DND-41 (cell line): ENCODE results near the gene RGMA.

Source experiments
- ATAC-seq: fragments of 200-7000 bp; cut with Tn5 transposase; 3 replicates; pipeline ENCODE4 v1.9.1; 2021; ENCODE audit warnings: low read depth; ENCODE audit not compliant: insufficient read depth
- DNase-seq: peaks from one replicate; pipeline ENCODE4 v3.0.0-alpha.2; 2020
- H2AFZ ChIP-seq: 2 replicates; pipeline ENCODE4 v1.6.0; 2012; ENCODE audit warnings: low read depth, low read length
- H3K27ac ChIP-seq: 2 replicates; pipeline ENCODE4 v1.5.1; 2012; ENCODE audit warnings: low read length, inconsistent platforms
- H3K27me3 ChIP-seq: fragments of 200-600 bp; sonication (generic); 2 replicates; pipeline ENCODE4 v1.6.0; 2012; ENCODE audit warnings: low read length, mild to moderate bottlenecking, inconsistent platforms; ENCODE audit not compliant: insufficient read depth, poor library complexity
- H3K36me3 ChIP-seq: 2 replicates; pipeline ENCODE4 v1.5.1; 2012; ENCODE audit warnings: low read length, inconsistent platforms; ENCODE audit not compliant: insufficient read depth
- H3K4me1 ChIP-seq: 2 replicates; pipeline ENCODE4 v1.5.1; 2012; ENCODE audit warnings: mild to moderate bottlenecking, low read length; ENCODE audit not compliant: insufficient read depth
- H3K4me2 ChIP-seq: 2 replicates; pipeline ENCODE4 v1.6.0; 2012; ENCODE audit warnings: mild to moderate bottlenecking, moderate library complexity, low read length, inconsistent platforms; ENCODE audit not compliant: insufficient read depth
- H3K4me3 ChIP-seq, 2 experiments: fragments of 200-600 bp in 1 of 2; shearing (Covaris generic) in 1 of 2; 2 replicates each; pipeline ENCODE4 v1.5.1; 2012 to 2016; ENCODE audit warnings: inconsistent platforms in 2 of 2, low read length in 2 of 2, mild to moderate bottlenecking in 2 of 2, low read depth in 1 of 2, moderate library complexity in 1 of 2
- H3K79me2 ChIP-seq: 2 replicates; pipeline ENCODE4 v1.6.0; 2012; ENCODE audit warnings: low read length, inconsistent platforms; ENCODE audit not compliant: insufficient read depth
- H3K9ac ChIP-seq: 2 replicates; pipeline ENCODE4 v1.6.0; 2012; ENCODE audit warnings: low read depth, mild to moderate bottlenecking, inconsistent platforms, low read length, moderate library complexity
- H3K9me3 ChIP-seq: 2 replicates; pipeline ENCODE4 v1.5.1; 2012; ENCODE audit warnings: low read length, moderate library complexity, mild to moderate bottlenecking, inconsistent platforms; ENCODE audit not compliant: insufficient read depth, severe bottlenecking
- H4K20me1 ChIP-seq: 2 replicates; pipeline ENCODE4 v1.6.0; 2012; ENCODE audit warnings: low read length; ENCODE audit not compliant: insufficient read depth
- EZH2 ChIP-seq: IDR thresholded peaks from 3 replicates; pipeline ENCODE4 v1.6.1; 2012; ENCODE audit warnings: borderline replicate concordance, low read depth, mild to moderate bottlenecking, moderate library complexity, low read length, inconsistent platforms; ENCODE audit not compliant: severe bottlenecking
- TF ChIP-seq, protein P1 (sequence below): IDR thresholded peaks from 2 replicates; pipeline ENCODE4 v1.5.1; 2012; ENCODE audit warnings: borderline replicate concordance, low read length, moderate library complexity, mild to moderate bottlenecking; ENCODE audit not compliant: poor library complexity, severe bottlenecking; ENCODE audit errors: extremely low read depth

RGMA gene

GRCh38 chr15:93067649-93068085 is 21.3 kb downstream of the RGMA start:
- TF ChIP-seq EZH2, result no peak
- TF ChIP-seq, protein P1, sequence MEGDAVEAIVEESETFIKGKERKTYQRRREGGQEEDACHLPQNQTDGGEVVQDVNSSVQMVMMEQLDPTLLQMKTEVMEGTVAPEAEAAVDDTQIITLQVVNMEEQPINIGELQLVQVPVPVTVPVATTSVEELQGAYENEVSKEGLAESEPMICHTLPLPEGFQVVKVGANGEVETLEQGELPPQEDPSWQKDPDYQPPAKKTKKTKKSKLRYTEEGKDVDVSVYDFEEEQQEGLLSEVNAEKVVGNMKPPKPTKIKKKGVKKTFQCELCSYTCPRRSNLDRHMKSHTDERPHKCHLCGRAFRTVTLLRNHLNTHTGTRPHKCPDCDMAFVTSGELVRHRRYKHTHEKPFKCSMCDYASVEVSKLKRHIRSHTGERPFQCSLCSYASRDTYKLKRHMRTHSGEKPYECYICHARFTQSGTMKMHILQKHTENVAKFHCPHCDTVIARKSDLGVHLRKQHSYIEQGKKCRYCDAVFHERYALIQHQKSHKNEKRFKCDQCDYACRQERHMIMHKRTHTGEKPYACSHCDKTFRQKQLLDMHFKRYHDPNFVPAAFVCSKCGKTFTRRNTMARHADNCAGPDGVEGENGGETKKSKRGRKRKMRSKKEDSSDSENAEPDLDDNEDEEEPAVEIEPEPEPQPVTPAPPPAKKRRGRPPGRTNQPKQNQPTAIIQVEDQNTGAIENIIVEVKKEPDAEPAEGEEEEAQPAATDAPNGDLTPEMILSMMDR, result no peak
- no peak for DNase-seq
- ATAC-seq, result no peak

DNA sequence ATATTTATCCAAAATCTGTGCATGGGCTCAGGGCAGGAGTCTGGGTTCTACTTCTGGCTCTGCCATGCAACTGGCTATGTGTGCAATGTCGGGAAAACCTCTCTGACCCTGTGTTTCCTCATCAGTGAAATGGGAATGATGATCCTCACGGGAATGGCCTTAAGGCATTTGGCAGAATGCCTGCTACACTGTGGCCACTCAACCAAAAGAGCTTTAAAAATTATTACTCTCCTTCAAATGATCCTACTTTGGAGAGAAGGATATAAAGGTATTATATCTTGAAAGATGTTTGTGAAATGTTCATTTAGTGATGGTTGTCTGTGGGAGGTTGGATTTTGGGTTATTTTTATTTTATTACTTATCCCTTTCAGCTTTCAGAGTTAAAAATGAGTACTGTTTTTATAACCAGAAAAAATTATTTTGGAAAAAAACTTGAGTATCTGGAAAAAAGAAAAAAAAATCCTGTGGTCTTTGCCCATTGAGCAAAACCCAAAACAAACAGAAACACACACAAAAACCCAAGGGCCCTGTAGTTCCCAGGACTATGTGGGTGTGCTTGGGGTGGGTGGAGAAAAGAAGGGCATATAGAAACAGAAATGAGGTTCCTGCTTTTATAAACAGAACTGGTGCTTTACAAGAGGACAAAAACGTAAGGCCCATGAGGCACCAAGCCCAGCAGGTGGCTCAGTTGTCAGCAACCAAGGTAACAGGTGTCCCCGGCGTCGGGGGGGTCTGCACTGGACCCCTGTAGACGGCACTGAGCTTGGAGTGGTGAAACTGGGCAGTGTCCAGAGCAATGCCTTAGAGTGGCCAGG is 22.0 kb downstream of the RGMA start:
- TF ChIP-seq, protein P1, result no peak
- no peak for TF ChIP-seq EZH2
- no peak for ATAC-seq
- H3K4me2 ChIP-seq, result no peak overlapping the region
- H3K9ac ChIP-seq, result no peak overlapping the region
- no peak overlapping the region for H3K27ac ChIP-seq
- no peaks in the 10 kb centered on the region for H3K27me3 ChIP-seq
- no peak for DNase-seq
- no peak overlapping the region for H3K4me3 ChIP-seq
- peaks cover 31% of the 10 kb centered on the region; the same call in 1 of the 2 replicates for H3K79me2 ChIP-seq
- peaks cover 3% of the 10 kb centered on the region; the same call in 1 of the 2 replicates for H4K20me1 ChIP-seq
- no peaks in the 10 kb centered on the region for H3K4me1 ChIP-seq
- peaks cover 19% of the 10 kb centered on the region for H3K36me3 ChIP-seq
- no peak overlapping the region for H2AFZ ChIP-seq
- no peaks in the 10 kb centered on the region for H3K9me3 ChIP-seq

More at GRCh38 chr15:93067649-93068085, 21.3 kb downstream of the RGMA start:
- Histone ChIP-seq H3K27me3 (no peaks in the 10 kb centered on the region), H2AFZ (no peak overlapping the region), H3K4me3 (no peak overlapping the region), H3K4me1 (no peaks in the 10 kb centered on the region), H3K9me3 (no peaks in the 10 kb centered on the region), H4K20me1 (peaks cover 3% of the 10 kb centered on the region; the same call in 1 of the 2 replicates), H3K79me2 (peaks cover 32% of the 10 kb centered on the region; the same call in 1 of the 2 replicates), H3K9ac (no peak overlapping the region; the same call in 1 of the 2 replicates), H3K27ac (no peak overlapping the region), H3K36me3 (peaks cover 19% of the 10 kb centered on the region), H3K4me2 (no peak overlapping the region)

DNA sequence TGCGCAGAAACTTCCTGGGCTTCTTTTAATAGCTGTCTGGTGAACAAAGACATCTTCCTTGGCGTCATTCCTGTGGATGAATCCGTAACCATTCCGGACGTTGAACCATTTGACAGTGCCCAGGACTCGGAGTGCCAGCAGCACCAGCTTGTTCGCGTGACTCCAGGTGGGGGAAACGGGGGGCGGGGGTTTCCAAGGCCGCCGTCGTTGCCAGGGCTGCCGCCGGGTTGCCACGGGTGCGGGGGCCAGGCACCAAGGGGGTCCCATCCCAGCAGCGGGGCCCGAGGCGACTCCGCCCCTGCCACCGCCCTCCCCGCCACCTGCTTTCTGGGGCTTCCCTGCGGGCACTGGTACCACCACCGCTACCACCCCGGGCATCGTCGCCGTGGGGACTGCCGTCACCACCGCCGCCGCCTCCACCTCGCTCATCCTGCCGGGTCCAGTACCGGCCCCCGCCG is 22.8 kb downstream of the RGMA start:
- H2AFZ ChIP-seq, result no peak overlapping the region
- H3K4me3 ChIP-seq, result no peak overlapping the region
- peaks cover 28% of the 10 kb centered on the region; the same call in 1 of the 2 replicates for H3K79me2 ChIP-seq
- no peak for ATAC-seq
- DNase-seq, result no peak
- peaks cover 2% of the 10 kb centered on the region for H3K4me1 ChIP-seq
- H4K20me1 ChIP-seq, result peaks cover 3% of the 10 kb centered on the region; the same call in 1 of the 2 replicates
- peaks cover 19% of the 10 kb centered on the region for H3K36me3 ChIP-seq
- TF ChIP-seq, protein P1, result no peak
- TF ChIP-seq EZH2, result no peak
- H3K4me2 ChIP-seq, result no peak overlapping the region
- no peaks in the 10 kb centered on the region for H3K9me3 ChIP-seq
- H3K9ac ChIP-seq, result no peak overlapping the region
- no peak overlapping the region for H3K27ac ChIP-seq
- no peaks in the 10 kb centered on the region for H3K27me3 ChIP-seq
